SK-N-SH treated with all-trans-retinoic acid at 6 μM for 48 hours (cell line): ENCODE data around the gene ABT1.

Experiments
- ARNTL ChIP-seq: fragments of 450-650 bp; formaldehyde crosslinking; IDR thresholded peaks from 2 replicates; pipeline ENCODE4 v1.5.0; 2020; ENCODE audit warnings: low read depth, mild to moderate bottlenecking, moderate library complexity, borderline replicate concordance
- TOX ChIP-seq: fragments of 250-450 bp; sonication (Bioruptor Pico); IDR thresholded peaks from 2 replicates; pipeline ENCODE4 v1.8.0; 2021; ENCODE audit warnings: mild to moderate bottlenecking, moderate library complexity, borderline replicate concordance

GRCh38 chr6:26596579-26597388, at the start of gene ABT1:
- no peak for TF ChIP-seq TOX (CRISPR knock-in tag)
- TF ChIP-seq ARNTL (CRISPR knock-in tag), result no peak
